Neural cell (in vitro differentiated cells): ENCODE measurements around the gene TPGS1.

ENCODE experiments used
- CTCF ChIP-seq: fragments of 450-650 bp; IDR thresholded peaks from 2 replicates; pipeline ENCODE4 v1.5.1; 2014; ENCODE audit warnings: antibody characterized with exemption, mild to moderate bottlenecking, moderate library complexity; ENCODE audit not compliant: poor library complexity, severe bottlenecking
- EZH2 ChIP-seq: fragments of 200-600, 300-800 bp; shearing (Covaris generic), sonication (generic); IDR thresholded peaks from 2 replicates; pipeline ENCODE4 v1.6.1; 2014; ENCODE audit warnings: antibody characterized with exemption, low read length, borderline replicate concordance, mild to moderate bottlenecking; ENCODE audit not compliant: insufficient read depth, poor library complexity, severe bottlenecking
- MXI1 ChIP-seq: fragments of 450-650 bp; conservative IDR thresholded peaks from 2 replicates; pipeline ENCODE4 v1.6.1; 2014; ENCODE audit warnings: antibody characterized with exemption, mild to moderate bottlenecking; ENCODE audit not compliant: poor library complexity, severe bottlenecking
- REST ChIP-seq: IDR thresholded peaks from 2 replicates; pipeline ENCODE4 v1.6.1; 2012; ENCODE audit warnings: borderline replicate concordance
- SMC3 ChIP-seq: fragments of 450-650 bp; conservative IDR thresholded peaks from 2 replicates; pipeline ENCODE4 v1.6.1; 2014; ENCODE audit warnings: antibody characterized with exemption, mild to moderate bottlenecking, moderate library complexity; ENCODE audit not compliant: poor library complexity

GRCh38 chr19:513368-514165, 6.3 kb downstream of the TPGS1 start:
- TF ChIP-seq CTCF: no peak
- TF ChIP-seq REST: no peak
- no peak for TF ChIP-seq SMC3
- no peak for TF ChIP-seq EZH2
- no peak for TF ChIP-seq MXI1
